ENCODE data around the gene PCBP3. TPM values are rescaled to one million over a fixed set of nuclear protein-coding genes. Genes with fewer than 3 reads are reported as not detected.

Gene PCBP3
- total and polyA plus RNA-seq, 2 of the 13 experiments (the other 11 are each of a cell fraction or from before 2014, with no cell fraction given) = not detected

DNA sequence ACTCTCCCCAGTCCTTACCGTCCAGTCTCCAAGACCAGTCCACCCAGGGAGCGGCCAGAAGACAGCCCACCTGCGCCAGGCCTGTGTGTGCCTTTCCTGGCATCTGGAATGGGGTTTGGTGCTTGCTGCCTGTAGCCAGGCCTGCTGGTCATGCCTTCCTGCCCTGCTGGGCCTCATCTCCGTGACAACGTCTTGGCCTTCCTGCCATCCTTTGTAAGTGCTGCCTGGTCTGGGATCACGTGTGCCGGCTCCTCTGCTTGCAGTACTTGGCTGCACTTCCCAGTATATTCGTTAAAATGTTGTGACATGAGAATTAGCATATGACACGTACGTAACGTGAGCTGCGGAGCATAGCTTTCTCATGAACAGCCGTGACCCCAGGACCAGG, 192.7 kb downstream of the PCBP3 start:
- Histone ChIP-seq H3K79me2 (ENCODE audit: insufficient read depth, low read length) (no peaks in the 10 kb centered on the region), H3K27me3 (ENCODE audit: control insufficient read depth in 1 of 2, insufficient read depth in 2 of 2, low read length in 2 of 2) (peaks cover 1 to 4% of the 10 kb centered on the region in 2 experiments; a peak in 2 of 5 replicates), H3K4me3 (replicated peaks in 1 of 3; ENCODE audit: insufficient read depth in 1 of 3, low read depth in 2 of 3, low read length in 3 of 3) (no peak overlapping the region), H4K20me1 (ENCODE audit: insufficient read depth, low read length) (no peaks in the 10 kb centered on the region), H3K27ac (ENCODE audit: extremely low read length, insufficient read depth, low read length) (no peak overlapping the region), H3K36me3 (replicated peaks in 1 of 2; ENCODE audit: control insufficient read depth in 1 of 2, insufficient read depth in 2 of 2, low read length in 2 of 2) (no peaks in the 10 kb centered on the region), H3K4me2 (ENCODE audit: low read depth, low read length) (no peak overlapping the region), H3K9me3 (ENCODE audit: low read length) (peaks cover 9% of the 10 kb centered on the region), H2AFZ (ENCODE audit: low read length) (no peak overlapping the region), H3K9ac (ENCODE audit: insufficient read depth, low read depth, low read length) (no peak overlapping the region), H3K4me1 (ENCODE audit: insufficient read depth, low read length) (no peaks in the 10 kb centered on the region)
- ChIA-PET POLR2A (no interaction called here), CTCF (ENCODE audit: low intra/inter-chr PET ratio, low total read pairs) (no interaction called here)
- intact Hi-C loops (cut with micrococcal nuclease; ENCODE audit: unreplicated experiment) (no loop called here), in situ Hi-C loops (cut with HindIII; ENCODE audit: extremely low pct_ligation_motif_present, low pct_unique_long_range_greater_than_20kb) (no loop called here)
- DNase-seq (ENCODE audit: low spot score) (no peak), FAIRE-seq (no peak), ATAC-seq (no peak)
- no peak for TF ChIP-seq ZNF101 (CRISPR knock-in tag; IDR thresholded peaks at IDR 0.05; ENCODE audit: borderline replicate concordance, low read depth)
- TF ChIP-seq GPN1 (CRISPR knock-in tag; IDR thresholded peaks at IDR 0.05; ENCODE audit: borderline replicate concordance) = no peak
- TF ChIP-seq SNAPC2 (CRISPR knock-in tag; IDR thresholded peaks at IDR 0.05) = no peak
- TF ChIP-seq SALL1 (CRISPR knock-in tag; IDR thresholded peaks at IDR 0.05) = no peak
- no peak for TF ChIP-seq IKZF4 (CRISPR knock-in tag; IDR thresholded peaks at IDR 0.05; ENCODE audit: borderline replicate concordance, low read depth, not compliant biosample characterization)
- TF ChIP-seq KDM2A (CRISPR knock-in tag; IDR thresholded peaks at IDR 0.05; ENCODE audit: borderline replicate concordance, low read depth) = no peak
- TF ChIP-seq NFE2L1 (CRISPR knock-in tag; IDR thresholded peaks at IDR 0.05; ENCODE audit: borderline replicate concordance) = no peak
- TF ChIP-seq PRMT3 (CRISPR knock-in tag; IDR thresholded peaks at IDR 0.05; ENCODE audit: borderline replicate concordance, low read depth) = no peak
- TF ChIP-seq ATAD3A (CRISPR knock-in tag; IDR thresholded peaks at IDR 0.05) = no peak
- no peak for TF ChIP-seq RFX1 (IDR thresholded peaks at IDR 0.05)
- TF ChIP-seq KLF16 (CRISPR knock-in tag; IDR thresholded peaks at IDR 0.05) = no peak
- BruUV-seq (replicated peaks) = no TSS peak
- WGBS (ENCODE audit: low lambda C conversion rate) = 66% methylated on average over 8 of the region's 13 CpGs

Measured in HepG2 (cell line).